Stimulated activated CD4-positive, alpha-beta T cell treated with anti-CD3 and anti-CD28 coated beads, TNF-alpha, amount 100 ng/mL, for 4 hours (primary cell): Measurements from ENCODE around the gene GLTP.
"Not testable (repeated sequence)": the region's sequence is repeated elsewhere in the genome, so short reads cannot be mapped to it uniquely, and the experiment has no call there.

Experiments
- DNase-seq, 3 experiments: peaks; one replicate each; pipeline ENCODE4 v3.0.0-alpha.2; 2020; ENCODE audit warnings: low read depth in 3 of 3

Gene GLTP, protein sequence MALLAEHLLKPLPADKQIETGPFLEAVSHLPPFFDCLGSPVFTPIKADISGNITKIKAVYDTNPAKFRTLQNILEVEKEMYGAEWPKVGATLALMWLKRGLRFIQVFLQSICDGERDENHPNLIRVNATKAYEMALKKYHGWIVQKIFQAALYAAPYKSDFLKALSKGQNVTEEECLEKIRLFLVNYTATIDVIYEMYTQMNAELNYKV

DNA sequence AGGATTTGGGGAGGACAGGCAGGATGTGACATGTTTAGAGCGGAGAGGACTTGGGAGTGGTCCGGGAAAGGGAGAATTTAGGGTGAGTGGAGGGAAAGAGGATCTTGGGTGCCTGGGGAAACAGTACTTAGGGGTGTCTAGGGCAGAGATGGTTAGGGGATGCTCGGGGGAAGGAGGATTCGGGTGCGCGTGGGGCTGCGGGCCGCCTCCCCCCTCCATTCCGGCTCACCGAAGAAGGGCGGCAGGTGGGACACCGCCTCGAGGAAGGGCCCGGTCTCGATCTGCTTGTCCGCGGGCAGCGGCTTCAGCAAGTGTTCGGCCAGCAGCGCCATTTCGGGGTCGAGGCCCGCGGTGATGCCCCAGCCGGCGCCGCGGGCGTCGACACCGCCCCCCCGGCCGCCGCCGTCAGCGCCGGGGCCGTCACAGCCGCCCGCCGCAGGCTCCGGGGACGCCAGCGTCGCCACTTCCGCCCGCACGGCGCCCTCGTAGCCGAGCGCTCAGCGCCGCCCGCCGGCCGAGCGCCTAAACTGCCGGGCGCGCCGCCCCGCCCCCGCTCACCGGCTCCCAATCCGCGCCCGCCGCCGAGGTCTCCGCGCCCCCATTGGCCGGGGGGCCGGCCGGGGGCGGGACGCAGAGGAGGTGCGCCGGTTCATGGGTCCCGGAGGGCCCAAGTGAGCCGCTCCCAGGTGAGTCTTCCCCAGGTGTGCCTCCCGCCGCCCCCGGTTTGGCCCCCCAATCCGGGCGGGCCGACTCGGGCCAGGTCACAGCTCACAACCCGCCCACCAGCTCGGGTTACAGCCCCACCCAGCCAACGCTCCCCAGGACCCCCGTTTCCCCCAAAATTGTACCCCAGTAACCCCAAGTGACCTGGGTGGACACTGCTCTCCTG is at the start of gene GLTP:
Gene GLTP (minus strand): TSS at position 499 of the 889 bp plus-strand sequence. CDS start 167 bp downstream, at position 332.
- DNase-seq: peak; percentile 80 to 86 (median 82)

DNA sequence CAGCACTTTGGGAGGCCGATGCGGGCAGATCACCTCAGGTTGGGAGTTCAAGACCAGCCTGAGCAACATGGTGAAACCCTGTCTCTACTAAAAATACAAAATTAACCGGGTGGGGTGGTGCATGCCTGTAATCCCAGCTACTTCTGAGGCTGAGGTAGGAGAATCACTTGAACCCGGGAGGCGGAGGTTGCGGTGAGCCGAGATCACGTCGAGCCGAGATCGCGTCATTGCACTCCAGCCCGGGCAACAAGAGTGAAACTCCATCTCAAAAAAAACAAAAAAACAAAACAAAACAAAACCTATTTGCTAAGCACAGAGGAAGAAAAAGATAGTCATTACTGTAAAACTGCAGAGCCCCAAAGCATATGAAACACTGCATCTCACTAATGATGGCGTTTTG is 49.0 kb upstream of the GLTP start:
- DNase-seq: not testable (repeated sequence)

DNA sequence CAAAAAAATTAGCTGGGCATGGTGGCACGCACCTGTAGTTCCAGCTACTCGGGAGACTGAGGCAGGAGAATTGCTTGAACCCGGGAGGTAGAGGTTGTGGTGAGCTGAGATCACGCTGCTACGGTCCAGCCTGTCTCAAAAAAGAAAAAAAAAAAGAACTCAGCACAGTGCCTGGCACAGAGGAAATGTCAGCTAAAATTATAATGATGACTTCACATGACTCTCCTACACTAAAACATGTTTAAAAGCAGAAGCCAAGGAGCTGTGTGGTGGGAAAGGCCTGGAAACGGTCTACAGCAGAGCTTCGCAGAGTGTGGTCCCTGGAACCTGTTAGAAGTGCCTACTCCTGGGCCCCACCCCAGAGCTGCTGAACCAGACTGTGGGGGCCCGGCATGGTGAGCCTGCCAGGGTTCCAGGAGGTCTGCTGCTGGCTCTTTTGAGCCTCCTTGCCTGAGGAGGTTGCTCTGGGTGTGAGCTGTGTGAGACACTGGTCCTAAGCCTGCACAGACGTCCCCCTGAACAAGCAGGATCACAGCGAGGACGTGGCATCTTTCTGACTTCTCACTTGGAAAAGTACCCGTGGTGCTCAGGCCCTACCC is 47.8 kb upstream of the GLTP start:
- no peak for DNase-seq

DNA sequence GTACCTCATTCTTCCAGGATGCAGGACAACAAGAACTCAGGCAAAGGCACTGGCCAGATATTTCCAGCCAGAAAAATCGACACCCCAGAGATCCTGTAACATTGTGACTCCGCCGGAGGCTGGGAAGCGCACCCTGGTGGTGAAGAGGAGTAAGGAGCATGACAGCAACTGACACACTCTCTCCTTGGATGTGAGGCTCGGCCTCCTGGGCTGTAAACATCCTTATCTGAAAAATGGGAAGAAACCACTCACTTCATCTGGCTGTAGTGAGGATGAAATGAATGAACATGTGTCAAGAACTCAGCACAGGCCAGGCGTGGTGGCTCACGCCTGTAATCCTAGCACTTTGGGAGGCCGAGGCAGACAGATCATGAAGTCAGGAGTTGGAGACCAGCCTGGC is 47.3 kb upstream of the GLTP start:
- DNase-seq: peak in 1 of 3 experiments; percentile 7

DNA sequence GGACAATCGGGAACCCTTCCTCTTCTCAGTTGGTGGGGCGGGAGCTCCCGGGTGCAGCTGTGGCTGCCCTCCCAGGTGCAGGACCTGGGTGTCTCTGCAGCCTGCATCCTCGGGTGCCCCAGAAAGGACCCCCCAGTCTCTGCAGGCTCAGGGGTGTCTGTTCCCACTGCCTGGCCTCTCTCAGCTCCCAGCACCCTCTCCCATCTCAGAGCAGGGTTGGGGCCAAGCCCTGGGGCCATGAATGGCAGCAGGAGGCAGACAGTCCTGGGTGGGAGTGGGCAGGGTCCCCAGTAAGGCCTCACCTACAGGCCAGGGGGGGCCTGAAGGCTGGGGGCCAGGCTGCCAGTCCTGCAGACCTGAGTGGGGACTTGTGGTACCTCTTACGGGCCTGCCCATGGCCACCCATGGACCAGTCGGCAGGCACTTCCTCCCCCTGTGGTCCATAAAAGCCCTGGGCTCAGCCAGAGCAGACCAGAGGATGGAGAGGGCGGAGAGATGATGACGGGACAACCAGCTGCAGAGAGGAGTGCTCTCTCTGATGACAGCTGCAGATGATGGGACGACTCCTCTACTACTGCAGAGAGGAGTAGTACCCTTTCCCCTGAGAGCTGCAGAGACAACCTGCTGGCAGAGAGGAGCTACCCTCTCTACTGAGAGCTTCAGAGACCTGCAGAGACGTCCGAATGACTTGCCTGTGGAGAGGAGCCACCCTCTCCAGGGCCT is 46.3 kb upstream of the GLTP start:
- no peak for DNase-seq

DNA sequence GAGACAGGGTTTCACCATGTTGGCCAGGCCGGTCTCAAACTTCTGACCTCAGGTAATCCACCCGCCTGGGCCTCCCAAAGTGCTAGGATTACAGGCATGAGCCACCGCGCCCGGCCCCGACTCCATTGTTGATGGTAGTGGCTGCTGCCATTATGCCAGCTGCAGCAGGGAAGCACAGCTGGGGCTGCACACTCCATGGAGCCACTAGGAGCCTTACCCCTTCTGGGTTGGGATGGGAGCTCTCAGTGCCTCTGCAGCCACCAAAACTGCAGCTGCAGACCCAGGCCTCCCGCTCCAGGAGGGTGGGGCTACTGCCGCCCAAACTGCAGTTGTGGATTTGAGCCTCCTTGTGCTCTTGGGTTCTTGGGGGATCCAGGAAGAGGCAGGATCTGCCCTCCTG is 45.7 kb upstream of the GLTP start:
- no peak for DNase-seq

DNA sequence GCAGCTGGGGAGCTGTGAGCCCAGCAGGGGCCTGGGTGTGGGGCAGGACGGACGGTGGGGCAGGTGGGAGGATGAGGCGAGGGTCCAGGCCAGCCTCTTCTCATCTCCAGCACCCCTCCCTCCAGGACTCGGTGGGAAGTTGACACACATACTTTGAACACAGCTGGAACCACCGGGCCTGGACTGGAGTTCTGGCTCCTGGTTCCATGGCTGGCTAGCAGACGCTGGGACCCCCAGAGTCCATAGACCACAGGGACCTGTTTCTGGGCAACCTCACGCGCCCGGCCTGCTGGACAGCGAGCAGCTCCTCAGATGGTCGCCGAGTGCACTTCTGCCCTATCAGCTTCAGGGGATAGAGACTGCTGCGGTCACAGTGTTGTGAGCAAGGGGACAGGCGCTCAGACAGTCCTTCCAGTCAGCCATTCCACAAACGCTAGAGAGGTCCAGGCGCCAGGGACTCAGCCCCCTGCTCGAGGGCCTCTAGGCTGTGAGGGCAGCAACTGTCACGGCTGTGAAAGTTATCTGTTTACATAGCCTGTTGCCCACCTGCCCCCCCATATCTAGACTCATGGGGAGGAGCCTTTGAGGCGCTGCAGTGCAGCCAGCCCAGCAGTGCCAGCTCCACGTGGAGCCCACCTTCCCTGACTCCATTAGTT is 45.0 kb upstream of the GLTP start:
- DNase-seq: no peak

DNA sequence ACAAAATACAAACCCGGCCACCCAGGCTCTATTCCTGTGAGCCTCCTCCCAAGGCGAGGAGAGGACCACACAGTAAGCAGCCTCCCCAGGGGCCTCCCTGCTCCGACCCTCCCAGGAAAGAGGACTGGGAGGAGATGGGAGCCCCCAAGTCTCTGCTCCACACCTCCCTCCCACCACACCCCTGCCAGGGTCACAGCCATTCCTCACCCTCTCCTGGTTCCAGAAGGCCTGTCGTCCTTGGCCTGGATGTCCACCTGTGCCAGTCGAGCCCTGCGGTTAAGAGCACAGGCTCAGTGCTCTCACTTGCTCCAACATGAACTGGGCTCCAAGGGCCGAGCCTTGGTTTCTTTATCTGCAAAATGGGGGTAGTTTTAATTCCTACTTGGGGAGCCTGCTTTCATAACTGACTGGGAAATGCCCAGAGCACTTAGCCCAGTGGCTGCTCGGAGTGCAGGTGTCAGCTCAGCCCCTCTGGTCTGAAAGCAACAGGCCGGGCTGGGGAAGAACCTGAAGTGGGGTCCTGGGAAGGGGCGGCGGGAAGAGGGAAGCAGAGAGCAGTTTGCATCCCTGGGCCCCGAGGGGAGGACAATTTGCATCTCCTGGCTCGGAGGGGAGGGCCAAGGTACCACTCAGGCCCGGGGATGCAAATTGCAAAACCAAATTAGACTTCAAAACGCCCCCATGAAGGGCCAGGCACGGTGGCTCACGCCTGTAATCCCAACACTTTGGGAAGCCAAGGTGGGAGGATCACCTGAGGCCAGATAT is 43.3 kb upstream of the GLTP start:
- DNase-seq: no peak

DNA sequence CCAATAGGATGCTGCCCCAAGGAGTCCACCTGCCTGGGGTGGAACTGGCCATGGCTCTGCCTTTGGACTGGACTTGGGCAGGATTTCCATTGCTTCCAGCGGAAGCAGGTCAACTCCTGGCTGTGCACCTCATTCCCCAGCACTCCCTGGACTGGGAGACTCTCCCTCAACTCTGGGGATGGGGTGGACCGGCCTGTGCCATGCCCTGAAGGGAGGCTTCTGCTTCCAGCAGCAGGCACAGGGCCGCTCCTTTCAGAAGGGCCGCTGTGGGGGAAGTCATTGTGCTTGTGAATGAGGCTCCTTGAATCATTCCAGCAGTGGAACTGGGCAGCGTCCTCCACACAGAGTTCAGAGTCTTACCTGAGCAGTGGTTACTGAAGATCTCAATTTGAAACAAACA is 42.7 kb upstream of the GLTP start:
- no peak for DNase-seq

DNA sequence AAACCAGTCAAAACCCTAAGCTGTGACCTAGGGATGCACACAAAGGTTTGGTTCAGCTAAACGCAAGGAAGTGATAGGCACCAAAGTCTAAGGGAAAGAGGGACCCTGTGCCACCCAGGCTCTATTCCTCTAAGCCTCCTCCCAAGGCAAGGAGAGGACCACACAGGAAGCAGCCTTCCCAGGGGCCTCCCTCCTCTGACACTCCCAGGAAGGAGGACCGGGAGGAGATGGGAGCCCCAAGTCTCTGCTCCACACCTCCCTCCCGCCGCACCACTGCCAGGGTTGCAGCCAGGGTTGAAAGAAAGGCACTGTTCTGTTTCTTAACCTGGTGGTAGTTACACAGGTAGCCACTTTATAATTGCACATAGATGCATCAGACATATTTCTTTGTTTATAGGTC is 41.6 kb upstream of the GLTP start:
- DNase-seq: no peak

DNA sequence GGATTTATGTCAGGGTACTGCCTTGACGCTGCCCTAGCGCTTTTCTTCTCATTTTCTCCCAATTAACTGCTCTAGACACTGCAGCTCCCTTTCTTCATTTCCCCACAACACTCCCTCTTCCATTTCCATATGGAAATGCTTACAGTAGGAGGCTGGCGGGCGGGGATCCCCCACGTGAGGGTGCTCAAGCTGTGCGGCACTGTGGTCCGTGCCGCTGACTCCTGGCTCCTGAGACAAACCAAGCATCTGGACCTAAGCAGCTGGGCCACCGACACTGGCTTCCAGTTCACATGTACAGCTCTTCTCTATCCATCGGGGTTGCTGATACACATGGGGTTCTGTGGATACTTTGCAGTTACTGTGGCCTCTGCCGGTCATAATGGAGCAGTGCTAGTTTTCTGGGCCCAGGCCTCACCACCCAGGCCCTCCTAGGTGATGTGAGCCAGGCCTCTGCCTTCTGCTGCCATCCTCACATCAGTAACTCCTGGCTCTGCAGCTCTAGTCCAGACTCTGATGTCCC is 40.0 kb upstream of the GLTP start:
- no peak for DNase-seq

DNA sequence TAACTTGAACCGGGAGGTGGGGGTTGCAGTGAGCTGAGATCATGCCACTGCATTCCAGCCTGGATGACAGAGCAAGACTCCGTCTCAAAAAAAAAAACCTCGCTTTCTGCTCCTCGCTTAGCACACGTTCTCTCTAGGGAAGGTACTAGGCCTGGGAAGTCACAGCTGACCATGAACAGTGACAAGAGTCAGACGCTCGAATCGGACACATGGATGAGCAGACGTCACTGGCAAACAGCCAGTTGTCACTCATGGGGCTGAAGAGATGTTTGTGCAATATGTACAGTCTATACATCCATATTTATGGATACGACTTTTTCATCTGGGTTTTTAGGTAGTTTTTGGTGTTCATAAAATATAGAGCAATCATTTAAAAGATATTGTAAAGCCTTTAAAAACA is 39.1 kb upstream of the GLTP start:
- no peak for DNase-seq

DNA sequence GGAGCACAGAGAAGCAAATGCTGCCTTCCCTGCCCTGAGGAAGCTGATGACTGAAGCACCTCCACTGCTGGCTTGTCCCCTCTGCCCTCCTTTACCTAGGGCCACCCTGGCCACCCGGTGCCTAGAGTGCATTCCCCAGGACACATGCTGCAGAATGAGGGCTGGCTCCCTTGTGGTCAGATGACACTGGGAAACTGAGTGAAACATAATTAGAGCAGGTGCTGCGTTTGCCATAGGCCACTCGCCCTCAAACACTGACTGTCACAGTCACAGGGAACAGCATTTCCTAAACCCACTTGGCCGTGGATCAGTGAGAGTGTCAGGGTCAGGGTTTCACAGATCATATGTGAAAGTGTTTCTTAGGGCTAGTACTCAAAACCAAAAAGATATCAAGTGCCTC is 35.7 kb upstream of the GLTP start:
- no peak for DNase-seq

DNA sequence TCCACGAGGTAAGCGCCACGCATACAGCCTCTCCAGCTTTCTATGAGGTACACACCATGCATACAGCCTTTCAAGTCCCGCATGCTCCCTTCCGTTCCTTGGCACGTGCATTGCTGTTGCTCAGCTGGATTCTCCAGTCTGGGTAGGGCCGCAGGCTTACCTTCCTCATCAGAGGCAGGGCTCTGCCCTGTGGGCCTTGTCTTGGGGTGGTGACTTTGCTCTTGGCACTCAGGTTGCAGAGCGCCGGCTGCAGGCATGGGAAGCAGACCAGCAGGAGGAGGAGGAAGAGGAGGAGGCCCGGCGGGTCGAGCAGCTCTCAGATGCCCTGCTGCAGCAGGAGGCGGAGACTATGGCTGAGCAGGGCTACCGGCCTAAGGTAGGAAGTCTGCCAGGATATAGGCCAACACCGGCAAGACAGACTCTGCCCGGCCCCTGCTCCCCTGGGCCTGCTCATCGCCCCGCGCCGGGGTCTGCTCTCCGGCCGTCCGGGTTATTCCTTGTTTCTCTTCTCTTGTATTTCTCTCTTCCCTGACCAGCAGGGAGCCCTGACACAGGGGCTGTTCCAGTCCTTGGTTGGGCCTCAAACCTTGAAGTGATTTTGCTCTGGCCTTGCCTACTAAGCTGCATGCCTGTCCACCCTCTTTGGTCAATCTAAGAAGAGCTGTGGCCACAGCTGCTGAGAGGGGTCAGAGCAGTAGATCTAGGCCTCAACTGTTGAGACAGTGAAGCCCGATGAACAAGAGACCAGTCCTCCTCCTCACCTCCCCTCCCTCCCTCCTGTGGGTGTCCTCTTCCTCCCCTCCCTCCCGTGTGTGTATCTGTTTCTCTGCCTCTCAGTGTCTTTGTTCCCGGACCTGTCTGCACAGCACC is 35.1 kb upstream of the GLTP start:
- DNase-seq: no peak

DNA sequence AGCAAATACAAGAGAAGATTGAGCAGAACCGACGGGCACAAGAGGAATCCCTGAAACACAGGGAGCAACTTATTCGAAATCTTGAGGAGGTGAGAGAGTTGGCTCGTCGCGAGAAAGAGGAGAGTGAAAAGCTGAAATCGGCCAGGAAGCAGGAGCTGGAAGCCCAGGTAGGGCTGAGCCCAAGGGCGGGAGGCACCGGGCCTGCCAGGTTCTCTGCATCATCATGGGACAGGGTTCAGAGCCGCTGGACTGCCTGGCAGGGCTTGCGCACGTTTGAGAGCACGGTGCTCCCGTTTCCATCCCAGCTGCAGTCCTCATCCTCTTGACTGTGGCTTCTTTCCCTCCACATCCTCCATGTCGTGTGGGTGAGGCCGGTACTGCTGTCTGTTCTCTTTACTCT is 34.1 kb upstream of the GLTP start:
- DNase-seq: no peak

DNA sequence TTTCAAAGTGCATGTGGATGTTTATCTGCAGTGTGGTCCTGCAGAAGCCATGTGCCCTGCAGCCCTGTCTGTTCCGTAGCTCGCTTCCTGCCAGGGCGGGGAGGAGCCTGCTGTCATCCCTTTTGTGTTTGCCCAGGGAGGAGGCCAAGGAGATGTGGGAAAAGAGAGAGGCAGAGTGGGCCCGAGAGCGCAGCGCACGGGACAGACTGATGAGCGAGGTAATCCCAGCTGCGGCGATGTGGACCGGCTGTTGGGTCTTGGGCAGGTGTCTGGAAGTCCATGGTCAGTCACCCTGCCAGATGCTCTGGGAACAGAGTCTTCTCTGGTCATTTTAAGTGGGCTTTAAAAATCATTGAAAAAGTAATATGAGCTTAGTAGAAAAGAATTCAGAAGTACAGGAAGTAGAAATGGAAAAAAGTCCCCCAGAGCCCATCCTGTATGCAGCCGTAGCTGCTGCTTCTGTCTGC is 32.5 kb upstream of the GLTP start:
- no peak for DNase-seq

DNA sequence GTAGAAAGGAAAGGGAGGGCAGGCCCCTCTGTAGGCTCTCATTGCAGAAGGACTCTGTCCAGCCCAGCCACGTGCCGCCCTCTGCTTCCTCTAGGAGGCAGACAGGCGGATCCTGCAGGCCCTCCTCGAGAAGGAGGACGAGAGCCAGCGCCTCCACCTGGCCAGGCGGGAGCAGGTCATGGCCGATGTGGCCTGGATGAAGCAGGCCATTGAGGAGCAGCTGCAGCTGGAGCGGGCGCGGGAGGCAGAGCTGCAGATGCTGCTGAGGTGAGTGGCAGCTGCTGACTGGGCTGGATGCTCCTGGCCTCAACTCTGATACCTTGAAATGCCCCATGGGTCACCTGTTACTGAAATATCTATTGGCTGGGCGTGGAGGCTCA is 30.6 kb upstream of the GLTP start:
- DNase-seq: no peak

DNA sequence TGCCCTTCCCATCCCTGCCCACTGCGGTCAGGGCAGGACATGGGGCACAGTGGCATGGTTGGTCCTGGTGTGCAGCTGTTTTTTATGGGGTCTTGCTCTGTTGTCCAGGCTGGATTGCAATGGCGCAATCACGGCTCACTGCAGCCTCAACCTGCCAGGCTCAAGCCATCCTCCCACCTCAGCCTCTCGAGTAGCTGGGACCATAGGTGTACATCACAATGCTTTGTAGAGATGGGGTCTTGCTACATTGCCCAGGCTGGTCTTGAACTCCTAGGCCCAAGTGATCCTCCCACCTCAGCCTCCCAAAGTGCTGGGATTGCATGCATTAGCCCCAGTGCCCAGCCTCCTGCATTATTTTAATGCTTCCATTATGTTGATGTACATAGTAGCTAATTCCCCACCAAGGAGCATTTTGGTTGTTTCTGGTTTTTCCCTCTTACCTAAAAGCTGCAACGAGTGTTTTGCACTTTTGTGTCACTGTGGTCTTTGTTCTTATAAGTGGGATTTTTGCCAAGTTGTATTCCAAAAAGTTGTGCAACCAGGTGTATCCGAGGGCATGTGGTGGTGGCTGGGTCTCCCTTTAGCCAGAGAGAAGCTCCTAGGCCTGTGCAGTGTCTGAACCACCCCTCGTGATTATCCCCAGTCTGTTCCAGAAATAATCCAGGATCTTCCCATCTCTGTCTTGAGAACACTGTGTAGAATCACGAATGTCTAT is 30.1 kb upstream of the GLTP start:
- no peak for DNase-seq

DNA sequence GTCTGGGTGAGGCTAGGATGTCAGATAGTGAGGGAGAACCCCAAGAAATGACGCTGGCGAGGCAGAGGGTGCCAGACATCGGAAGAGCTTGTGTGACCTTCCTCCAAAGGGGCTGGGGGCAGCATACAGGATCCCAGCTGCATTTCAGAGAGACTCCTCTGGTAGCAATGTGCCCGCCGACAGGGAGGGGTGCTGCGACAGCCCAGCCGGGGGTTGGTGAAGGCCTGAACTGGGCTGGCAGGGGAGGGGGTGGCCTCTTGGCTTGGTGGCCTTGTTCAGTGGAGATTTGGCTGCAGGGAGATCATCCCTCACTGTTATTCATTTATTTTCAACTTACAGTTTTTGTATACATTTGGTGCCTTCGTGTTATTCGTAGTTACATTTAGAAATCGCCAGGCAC is 25.0 kb upstream of the GLTP start:
- no peak for DNase-seq
